GM10847 (cell line): Measurements from ENCODE around the gene HAVCR2.

Source experiments
- POLR2A ChIP-seq: IDR thresholded peaks from 2 replicates; pipeline ENCODE4 v1.6.1; 2011; ENCODE audit not compliant: insufficient read length; ENCODE audit errors: extremely low read depth

HAVCR2 gene

DNA sequence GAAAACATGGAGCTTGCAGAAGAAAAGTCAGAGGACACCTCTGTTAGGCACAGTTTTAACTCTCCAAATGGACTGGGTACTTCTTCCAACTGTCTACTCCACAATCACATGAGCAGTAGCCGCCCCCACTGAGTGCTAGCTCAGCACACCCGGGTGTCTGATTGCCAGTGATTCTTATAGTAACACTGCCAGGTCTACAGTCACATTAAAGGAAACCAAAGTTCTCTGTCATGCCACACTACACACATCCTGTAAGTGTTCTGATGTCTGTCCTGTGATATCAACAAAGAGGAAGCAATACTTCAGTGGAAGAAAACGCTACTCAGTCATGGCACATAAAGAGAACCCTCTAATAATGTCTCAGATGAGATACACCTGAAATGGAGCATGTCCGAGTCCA, at the start of gene HAVCR2:
Gene HAVCR2 (minus strand): TSS at position 69 of the 400 bp plus-strand sequence. CDS start 61 bp downstream, at position 8.
- no peak for TF ChIP-seq POLR2A

DNA sequence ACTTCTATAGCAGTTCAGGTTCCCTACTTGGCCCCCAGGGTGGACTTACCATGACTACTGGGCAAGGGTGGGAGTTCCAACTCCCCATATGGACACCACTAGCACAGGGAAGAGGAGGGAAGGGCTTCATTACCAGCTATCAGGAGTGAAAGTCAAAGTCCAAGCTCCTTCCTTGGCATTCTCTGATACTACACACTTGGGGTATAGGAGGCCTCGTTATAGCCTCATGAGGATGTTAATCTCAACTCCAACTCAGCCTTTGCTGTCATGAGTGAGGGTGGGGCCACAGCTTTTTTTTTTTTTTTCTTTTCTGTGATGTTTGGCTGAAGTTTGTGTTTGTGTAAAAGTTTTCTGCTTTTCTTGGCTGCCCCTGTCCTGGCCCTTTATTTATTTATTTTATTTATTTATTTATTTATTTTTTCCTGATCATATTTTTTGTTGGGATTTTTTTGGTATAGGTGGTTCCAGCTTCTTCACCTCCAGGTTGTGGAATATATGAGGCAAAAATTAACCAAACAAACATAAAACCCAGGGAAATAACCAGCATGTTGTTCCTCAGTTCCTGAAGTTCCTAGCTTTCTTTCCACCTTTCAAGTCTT, 48.5 kb upstream of the HAVCR2 start:
- no peak for TF ChIP-seq POLR2A

DNA sequence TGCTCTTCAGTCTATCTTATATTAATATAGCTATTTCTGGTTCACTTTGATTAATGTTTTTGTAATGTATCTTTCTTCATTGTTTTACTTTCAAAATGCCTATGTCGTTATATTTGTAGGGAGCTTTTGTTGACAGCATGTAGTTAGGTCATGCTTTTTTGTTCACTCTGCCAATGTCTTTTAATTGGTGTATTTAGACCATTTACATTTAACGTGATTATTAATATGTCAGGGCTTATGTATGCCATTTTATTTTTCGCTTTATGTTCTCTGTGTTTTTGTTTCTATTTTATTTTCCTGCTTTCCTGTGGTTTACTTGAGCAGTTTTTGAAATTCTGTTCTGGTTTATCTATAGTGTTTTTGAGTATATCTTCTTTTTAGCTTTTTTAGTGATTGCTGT, 46.5 kb upstream of the HAVCR2 start:
- no peak for TF ChIP-seq POLR2A

DNA sequence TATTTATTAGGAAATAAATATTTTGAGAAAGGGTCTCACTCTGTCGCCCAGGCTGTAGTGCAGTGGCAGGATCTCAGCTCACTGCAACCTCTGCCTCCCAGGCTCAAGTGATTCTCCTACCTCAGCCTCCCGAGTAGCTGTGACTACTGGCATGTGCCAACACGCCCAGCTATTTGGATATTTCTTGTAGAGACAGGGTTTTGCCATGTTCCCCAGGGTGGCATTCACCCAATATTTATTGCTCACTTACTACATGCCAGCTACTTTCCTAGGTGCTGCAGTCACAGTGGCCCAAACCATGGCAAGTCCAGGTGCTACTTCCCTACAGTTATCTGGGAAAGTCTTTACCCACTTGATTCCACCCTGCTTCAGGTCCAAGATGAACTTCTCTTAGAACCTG, 42.2 kb upstream of the HAVCR2 start:
- no peak for TF ChIP-seq POLR2A

DNA sequence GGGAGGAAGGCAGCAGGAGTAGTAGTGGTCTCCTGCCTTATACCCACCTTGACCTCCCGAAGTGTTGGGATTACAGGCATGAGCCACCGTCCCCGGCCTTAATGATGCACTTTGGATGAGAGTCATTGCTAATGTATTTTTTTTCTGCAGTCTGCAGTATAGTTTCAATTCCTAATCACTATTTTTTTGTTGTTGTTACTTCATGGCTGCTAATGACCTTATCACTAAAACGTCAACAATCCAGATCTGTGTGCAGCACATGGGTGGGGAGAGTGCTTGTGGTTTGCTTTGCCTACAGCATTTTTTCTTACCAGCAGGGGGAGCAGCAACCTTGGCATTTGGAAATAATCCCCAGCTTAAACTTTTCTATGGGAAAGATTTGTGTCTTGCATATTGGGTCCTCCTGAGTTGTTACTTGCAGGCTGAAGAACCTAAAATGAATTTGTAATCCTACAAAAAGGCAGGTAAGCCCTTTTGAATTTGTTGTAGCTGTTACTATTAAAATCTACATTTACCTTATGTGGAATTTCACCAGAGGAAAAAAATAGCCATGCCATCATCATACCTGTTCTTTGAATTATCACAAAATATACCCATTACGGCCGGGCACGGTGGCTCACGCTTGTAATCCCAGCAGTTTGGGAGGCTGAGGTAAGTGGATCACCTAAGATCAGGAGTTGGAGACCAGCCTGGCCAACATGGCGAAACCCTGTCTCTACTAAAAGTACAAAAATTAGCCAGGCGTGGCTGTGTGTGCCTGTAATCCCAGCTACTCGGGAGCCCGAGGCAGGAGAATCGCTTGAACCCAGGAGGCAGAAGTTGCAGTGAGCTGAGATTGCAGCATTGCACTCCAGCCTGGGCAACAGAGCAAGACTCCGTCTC, 40.1 kb upstream of the HAVCR2 start:
- no peak for TF ChIP-seq POLR2A

DNA sequence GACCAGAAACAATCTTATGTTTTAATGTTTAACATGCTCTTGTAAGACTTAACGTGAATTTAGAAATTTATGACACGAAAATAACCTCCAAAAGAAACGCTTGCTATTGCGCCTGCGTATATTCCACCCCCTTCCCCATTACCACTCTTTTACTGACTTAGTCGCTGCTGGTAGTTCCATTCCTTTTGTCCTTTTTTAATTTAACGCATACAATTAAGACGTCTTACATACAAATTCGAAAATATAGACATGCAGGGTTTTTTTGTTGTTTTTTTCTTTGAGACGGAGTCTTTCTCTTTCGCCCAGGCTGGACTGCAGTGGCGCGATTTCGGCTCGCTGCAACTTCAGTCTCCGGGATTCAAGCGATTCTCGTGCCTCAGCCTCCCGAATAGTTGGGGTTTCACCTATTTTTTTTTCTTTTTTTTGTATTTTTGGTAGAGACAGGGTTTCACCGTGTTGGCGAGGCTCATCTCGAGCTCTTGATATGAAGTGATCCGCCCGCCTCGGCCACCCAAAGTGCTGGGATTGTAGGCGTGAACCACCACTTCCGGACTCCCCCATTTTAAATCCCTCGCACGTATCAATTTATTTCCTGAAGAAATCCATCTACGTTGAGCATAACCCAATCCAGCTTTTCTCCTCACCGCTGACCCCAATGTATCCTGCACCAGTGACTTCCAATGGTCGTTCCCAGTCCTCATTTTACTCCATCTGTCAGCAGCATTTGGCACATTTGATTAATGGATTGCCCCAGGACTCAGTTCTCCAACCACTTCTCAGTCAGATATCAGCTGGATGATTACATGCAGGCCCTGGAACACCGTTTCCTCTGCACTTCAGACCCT, 34.5 kb upstream of the HAVCR2 start:
- no peak for TF ChIP-seq POLR2A

DNA sequence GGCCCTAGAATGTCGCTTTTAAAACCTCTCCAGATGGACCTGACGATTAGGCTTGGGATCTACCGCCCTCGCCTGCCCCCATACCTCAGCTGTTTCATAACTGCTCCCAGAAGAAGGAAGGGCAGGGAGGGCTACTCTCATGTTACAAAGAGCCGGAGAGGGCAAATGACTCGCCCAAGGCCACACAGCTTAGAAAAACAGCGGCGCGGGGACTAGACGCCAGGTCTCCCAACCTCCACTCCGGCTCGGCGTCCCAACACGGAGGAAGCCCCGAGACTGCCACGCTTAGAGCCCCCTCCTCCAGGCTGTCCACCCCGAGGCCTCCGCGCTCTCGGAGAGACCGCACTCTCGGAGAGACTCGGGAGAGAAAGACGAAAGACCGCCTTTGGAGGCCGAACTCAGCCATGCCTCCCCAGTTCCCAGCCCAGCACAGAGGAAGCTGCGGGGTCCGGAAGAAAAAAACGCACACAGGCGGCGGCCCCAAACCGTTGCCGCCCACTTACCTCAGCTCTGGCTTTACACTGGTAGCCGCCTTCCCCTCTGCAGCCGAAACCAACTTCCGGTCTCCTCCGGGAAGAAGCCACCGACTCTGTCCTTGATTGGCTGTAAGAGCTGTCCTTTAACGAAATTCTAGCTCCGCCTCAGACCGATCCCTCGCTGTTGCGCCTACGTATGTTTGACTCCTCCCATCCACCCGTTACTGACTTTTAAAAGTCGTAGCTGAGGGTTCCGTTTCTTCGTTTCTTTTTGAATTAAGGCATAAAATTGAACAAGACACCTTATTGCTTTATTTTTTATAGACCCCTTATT, 33.7 kb upstream of the HAVCR2 start, which contains the start of gene MED7:
Gene MED7 (minus strand): TSS at position 549 of the 810 bp plus-strand sequence. CDS start 3,434 bp downstream, outside the sequence.
- peak; percentile 84 for TF ChIP-seq POLR2A

DNA sequence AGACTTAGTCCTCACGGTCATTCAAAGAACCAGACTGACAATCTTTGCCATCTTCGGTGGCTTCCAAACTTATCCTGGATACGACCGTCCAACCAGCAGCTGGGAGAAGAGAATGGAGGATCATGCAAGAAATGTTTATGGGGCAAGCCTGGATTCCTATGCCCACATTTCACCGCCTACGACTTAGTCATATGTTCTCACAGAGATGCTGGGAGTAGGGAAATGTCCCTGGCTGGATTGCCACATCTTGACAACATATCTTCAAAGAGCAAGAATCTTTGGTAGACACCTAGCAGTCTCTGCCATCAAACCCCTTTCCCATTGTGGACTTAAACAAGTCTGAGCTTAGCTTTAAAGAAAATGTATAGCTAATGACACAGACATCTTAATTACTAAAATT, 28.8 kb upstream of the HAVCR2 start:
- no peak for TF ChIP-seq POLR2A

DNA sequence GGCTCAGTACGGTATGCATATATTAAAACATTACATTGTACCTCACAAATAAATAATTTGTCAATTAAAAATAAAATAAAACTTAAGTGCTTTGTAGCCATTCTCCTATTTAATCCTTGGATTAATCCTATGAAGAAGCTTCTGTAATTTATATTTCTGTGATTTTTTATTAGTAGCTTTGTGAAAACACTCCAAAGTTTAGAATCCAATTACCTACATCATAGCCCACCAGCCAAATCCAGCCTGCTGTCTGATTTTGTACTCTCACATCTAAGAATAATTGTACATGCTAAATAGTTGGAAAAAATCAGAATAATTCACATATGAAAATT, 23.4 kb upstream of the HAVCR2 start:
- no peak for TF ChIP-seq POLR2A

DNA sequence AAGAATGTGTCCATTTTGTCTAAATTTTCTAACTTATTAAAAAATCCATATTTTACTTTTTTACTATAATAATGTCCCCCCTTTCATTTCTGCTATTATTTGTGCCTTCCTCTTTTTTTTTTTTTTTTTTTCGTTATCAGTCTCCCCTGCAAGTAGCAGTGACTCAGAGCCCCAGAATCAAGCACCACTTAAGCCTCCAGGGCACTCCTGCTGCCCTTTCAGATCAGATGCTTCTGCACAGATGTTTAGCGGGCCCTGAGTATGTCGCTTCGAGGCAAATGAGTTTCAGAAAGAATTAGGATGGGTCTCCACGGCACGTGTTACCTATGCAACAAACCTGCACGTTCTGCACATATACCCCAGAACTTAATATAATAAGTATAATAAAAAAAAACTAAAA, 22.1 kb upstream of the HAVCR2 start:
- no peak for TF ChIP-seq POLR2A

DNA sequence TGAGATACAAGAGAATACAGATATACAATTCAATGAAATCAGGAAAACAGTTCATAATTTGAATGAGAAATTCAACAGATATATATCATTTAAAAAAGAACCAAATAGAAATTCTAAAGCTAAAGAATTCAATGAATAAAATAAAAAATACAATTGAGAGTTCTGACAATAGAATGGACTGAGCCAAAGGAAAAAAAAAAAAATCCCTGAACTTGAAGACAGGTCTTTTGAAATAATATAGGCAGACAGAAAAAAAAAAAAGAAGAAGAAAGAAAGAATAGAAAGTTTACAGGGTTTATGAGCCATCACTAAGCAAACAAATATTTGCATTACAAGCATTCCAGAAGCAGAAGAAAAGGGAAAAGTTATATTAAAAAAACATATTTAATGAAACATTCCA, 12.9 kb upstream of the HAVCR2 start:
- no peak for TF ChIP-seq POLR2A

DNA sequence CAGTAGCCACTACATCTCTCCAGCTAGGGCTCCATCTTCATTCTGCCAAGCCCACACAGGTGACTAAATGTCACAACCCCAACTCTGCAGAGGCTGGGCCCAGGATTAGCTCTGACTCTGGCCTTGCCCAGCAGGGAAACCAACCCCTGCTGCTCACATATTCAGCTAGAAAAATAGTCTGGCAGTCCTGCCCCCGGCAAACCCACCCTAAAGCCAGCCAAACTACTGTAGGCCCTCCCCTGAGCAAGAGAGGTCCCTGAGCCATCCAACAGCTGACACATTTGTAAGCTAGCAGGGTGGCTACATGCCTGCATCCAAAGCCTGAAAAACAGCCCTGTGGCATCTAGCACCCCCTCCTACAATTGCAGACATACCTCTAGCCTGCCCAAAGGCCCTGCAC, 11.3 kb upstream of the HAVCR2 start:
- no peak for TF ChIP-seq POLR2A

DNA sequence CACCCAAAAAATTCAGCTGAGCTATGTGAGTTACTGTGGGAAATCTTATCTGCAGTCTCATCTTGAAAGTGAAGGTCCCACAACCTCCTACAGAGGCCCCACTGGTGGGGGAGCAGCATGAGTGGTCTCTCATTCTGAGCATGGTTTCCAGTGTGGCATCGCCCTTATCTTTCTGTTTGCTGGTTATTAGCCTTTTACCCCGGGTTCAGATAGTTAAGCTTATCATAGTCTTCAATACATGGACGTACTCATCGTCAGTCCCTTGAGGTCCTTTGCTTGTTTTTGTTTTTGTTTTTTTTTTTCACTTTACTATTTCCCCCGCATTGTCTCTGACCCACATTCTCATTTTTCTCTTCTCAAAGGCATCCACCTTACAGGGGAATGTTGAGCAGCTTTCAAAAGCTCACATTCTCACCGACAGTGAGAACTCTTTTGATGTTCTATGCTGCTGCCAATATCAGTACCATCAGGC, 7.7 kb upstream of the HAVCR2 start:
- no peak for TF ChIP-seq POLR2A

DNA sequence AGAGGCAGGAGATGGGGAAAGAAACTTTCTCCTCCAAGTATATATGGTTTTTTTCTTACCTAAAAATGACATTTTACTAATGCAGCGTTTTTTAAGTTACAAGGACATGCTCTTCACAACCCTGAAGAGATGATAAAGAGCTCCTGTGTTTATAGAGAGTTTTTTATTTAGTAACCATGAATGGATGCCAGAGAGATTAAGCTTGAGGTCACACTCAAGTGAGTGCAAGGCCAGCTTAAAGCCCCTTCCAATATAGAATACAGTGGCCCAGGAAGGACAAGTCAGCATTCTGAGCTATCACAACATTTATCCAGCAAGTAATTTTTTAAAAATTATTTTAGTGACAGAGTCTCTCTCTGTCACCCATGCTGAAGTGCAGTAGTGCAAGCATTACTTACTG, 6.7 kb upstream of the HAVCR2 start:
- no peak for TF ChIP-seq POLR2A

DNA sequence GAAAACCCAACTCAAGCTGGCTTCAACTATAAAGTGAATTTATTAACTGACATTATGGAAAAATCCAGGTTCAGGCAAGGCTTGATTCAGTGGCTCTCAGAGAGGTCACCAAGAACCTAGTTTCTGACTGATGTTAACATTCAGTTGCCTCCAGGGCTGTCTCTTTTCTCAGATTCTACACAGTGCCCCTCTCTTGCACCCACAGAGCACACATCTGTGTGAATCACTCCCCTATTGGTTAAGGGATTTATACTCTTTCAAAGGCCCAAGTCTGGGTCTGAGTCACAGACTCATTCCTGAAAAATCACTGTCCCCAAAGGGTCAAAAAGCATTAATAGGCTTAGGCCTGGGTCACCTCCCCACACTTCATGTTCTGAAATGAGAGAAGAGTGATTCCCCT, 6.2 kb upstream of the HAVCR2 start:
- TF ChIP-seq POLR2A: no peak

DNA sequence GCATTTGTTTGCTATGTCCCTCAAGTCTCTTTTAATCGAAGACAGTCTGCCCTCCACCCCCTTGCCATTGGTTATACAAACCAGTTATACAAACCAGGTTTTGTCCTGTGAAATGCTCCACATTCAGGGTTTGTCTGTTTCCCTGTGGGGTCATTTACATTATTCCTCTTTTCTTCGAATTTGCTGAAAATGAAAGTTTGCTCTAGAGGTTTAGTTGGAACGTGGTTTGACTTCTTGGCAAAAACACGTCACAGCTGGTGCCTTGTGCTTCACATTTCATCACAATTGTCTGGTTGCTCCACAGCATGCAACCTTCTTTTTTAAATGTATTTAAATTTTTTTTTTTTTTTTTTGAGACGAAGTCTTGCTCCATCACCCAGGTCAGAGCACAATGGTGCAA, 4.2 kb upstream of the HAVCR2 start:
- TF ChIP-seq POLR2A: no peak
